Activated CD4-positive, alpha-beta memory T cell treated with anti-CD3 and anti-CD28 coated beads for 36 hours (primary cell): ENCODE results near the gene CABP1. TPM values are rescaled to one million over a fixed set of nuclear protein-coding genes. Genes with fewer than 3 reads are reported as not detected.
"Not testable (repeated sequence)": the region's sequence is repeated elsewhere in the genome, so short reads cannot be mapped to it uniquely, and the experiment has no call there.

ENCODE experiments used
- CTCF ChIA-PET: fragments of 350-600 bp; sonication (Branson Sonifier 250); formaldehyde crosslinking; loops from one replicate; lab custom pipeline; 2021; ENCODE audit warnings: antibody characterized with exemption, inconsistent platforms; lab: Charles Lee
- POLR2A ChIA-PET: fragments of 350-600 bp; sonication (Branson Sonifier 250); formaldehyde crosslinking; loops from one replicate; lab custom pipeline; 2021; ENCODE audit warnings: antibody characterized with exemption; lab: Charles Lee
- DNase-seq: peaks from one replicate; pipeline ENCODE4 v3.0.0-alpha.2; 2020
- H3K27ac Mint-ChIP-seq: one replicate; pipeline ENCODE4 v1.8.0; 2021; ENCODE audit warnings: mixed read lengths
- H3K27me3 Mint-ChIP-seq: one replicate; pipeline ENCODE4 v1.8.0; 2021; ENCODE audit warnings: mixed read lengths
- H3K36me3 Mint-ChIP-seq: one replicate; pipeline ENCODE4 v1.8.0; 2021; ENCODE audit warnings: mixed read lengths
- H3K4me1 Mint-ChIP-seq: one replicate; pipeline ENCODE4 v1.8.0; 2021; ENCODE audit warnings: low read depth, mixed read lengths
- H3K4me3 Mint-ChIP-seq: one replicate; pipeline ENCODE4 v1.8.0; 2021; ENCODE audit warnings: mild to moderate bottlenecking, mixed read lengths
- H3K9me3 Mint-ChIP-seq: one replicate; pipeline ENCODE4 v1.8.0; 2021; ENCODE audit warnings: mixed read lengths
- intact Hi-C: fragments of 100-400 bp; cut with micrococcal nuclease; formaldehyde crosslinking; loops from one replicate; pipeline ENCODE4 v1.15.1; 2023
- total RNA-seq, 2 experiments: library from RNA; stranded (reverse); gene quantifications; one replicate each; pipeline ENCODE4 v1.2.3, GENCODE V29; 2021

The CABP1 gene
- total RNA-seq: under 1 TPM; 0.24 to 0.29 TPM

DNA sequence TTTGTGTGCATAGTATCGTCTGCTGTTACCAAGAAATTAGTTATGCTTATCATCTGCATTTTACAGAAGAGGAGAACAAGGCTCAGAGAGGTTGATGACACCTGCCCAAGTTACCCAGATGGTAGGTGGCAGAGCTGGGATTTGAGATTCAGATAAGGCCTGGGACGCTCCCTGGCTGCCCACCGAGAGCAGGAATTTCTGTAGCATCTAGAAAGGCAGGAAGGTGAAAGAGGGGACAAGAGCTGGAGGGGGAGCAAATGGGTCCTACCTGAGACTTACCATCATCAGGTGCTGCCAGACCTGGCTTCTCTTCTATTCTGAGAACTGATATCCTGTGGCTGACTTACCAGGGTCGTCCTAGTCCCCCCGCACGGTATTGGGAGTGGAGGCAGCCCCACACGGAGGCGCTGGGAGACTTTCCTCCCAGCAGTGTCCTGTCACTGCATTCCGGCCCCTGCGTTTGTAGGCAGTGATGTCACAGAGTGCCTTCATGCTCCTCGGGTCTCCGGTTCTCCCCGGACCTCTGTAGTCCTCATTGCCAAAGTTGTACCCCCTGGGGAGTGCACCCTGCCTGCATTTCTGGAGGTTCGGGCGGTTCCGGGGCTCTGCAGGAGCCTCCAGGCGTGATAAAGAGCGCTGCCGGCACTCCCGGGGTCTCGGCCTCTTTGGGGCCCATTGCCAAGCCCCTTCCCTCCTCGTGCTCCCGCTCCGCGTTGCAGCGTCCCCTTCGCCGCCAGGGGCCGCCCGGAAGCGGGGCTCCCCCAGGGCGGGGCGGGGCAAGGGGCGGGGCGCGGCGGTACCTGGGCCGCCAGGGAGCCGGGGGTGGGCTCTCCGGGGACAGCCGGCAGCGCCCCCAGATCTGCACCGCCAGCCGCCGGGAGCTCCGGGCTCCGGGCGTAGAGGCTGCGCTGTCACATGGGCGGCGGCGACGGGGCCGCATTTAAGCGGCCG is at the start of gene CABP1:
Gene CABP1, plus strand, starts transcription at position 856 of the 951 bp plus-strand sequence. Its CDS starts 60 bp downstream, at position 916.
- H3K4me1 Mint-ChIP-seq: peaks cover 6% of the 10 kb centered on the region

GRCh38 chr12:120590741-120591407 is 49.6 kb upstream of the CABP1 start:
- no peak for DNase-seq
- ChIA-PET CTCF (interaction anchor here (1.1 kb wide), 1 partner anchor 59 kb away, joined by 4 read pairs; no protein-coding TSS in a partner anchor), POLR2A (no interaction called here)
- no peaks in the 10 kb centered on the region for H3K4me1 Mint-ChIP-seq
- intact Hi-C loops: no loop called here
- H3K27ac Mint-ChIP-seq: no peak overlapping the region
- no peaks in the 10 kb centered on the region for H3K27me3 Mint-ChIP-seq
- H3K9me3 Mint-ChIP-seq: no peaks in the 10 kb centered on the region
- no peak overlapping the region for H3K4me3 Mint-ChIP-seq
- no peaks in the 10 kb centered on the region for H3K36me3 Mint-ChIP-seq

More for the DNA sequence above, at the start of gene CABP1:
- Mint-ChIP-seq H3K27me3 (peaks cover 40% of the 10 kb centered on the region), H3K9me3 (no peaks in the 10 kb centered on the region), H3K36me3 (no peaks in the 10 kb centered on the region), H3K27ac (no peak within 1 kb of the TSS), H3K4me3 (peak within 1 kb of the TSS; percentile 57)
- POLR2A ChIA-PET: interaction anchor here (0.7 to 0.8 kb wide), 2 partner anchors 47 to 71 kb away, joined by 3 read pairs; partner anchors contain the start of genes MLEC and UNC119B
- DNase-seq: peak; percentile 60
- intact Hi-C loops: no loop called here
- CTCF ChIA-PET: interaction anchor here (0.6 to 1.6 kb wide), 6 partner anchors 9 to 353 kb away, joined by 3 to 11 read pairs (median 4); partner anchors contain the start of gene POP5

DNA sequence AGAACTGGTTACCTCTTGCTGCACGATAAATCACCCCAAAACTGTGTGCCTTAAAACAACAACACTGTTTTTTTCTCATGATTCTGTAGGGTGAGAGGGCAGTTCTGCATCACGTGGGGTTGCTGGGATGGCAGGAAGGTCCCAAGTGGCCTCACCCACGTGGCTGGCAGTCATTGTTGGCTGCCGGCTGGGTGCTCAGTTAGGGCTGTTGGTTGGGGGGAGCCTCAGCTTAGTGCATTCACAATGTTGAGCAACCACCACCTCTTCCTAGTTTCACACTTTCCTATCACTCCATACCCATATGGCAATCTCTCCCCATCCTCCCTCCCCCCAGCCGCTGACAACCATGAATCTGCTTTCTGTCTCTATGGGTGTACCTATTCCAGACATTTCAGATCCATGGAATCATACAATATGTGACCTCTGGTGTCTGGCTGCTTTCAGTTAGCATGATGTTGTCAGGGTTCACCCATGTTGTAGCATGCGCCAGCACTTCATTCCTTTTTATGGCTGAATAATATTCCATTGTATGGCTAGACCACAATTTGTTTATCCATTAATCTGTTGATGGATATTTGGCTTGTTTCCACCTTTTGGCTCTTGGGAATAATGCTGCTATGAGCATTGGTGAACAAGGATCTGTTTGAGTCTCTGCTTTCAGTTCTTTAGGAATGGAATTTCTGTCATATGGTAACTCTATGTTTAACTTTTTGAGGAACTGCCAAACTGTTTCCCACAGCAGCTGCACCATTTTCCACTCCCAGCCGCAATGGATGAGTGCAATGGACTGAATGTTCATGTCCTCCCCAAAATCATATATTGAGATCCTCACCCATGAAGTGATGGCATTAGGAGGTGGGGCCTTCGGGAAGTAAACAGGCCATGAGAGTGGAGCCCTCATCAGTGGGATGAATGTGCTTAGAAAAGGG is 48.0 kb upstream of the CABP1 start:
- CTCF ChIA-PET: interaction anchor here (1.1 kb wide), 1 partner anchor 57 kb away, joined by 4 read pairs; no protein-coding TSS in a partner anchor
- H3K36me3 Mint-ChIP-seq: no peaks in the 10 kb centered on the region
- no peak overlapping the region for H3K4me3 Mint-ChIP-seq
- no peaks in the 10 kb centered on the region for H3K4me1 Mint-ChIP-seq
- no peaks in the 10 kb centered on the region for H3K9me3 Mint-ChIP-seq
- H3K27ac Mint-ChIP-seq: no peak overlapping the region
- DNase-seq: no peak
- intact Hi-C loops: no loop called here
- H3K27me3 Mint-ChIP-seq: no peaks in the 10 kb centered on the region
- POLR2A ChIA-PET: no interaction called here

GRCh38 chr12:120596901-120597300 is 43.5 kb upstream of the CABP1 start:
- peaks cover 11% of the 10 kb centered on the region for H3K27me3 Mint-ChIP-seq
- H3K4me3 Mint-ChIP-seq: no peak overlapping the region
- H3K9me3 Mint-ChIP-seq: no peaks in the 10 kb centered on the region
- intact Hi-C loops: no loop called here
- DNase-seq: no peak
- no peaks in the 10 kb centered on the region for H3K4me1 Mint-ChIP-seq
- no peak overlapping the region for H3K27ac Mint-ChIP-seq
- POLR2A ChIA-PET: no interaction called here
- CTCF ChIA-PET: interaction anchor here (1.0 kb wide), 1 partner anchor 52 kb away, joined by 4 read pairs; no protein-coding TSS in a partner anchor
- H3K36me3 Mint-ChIP-seq: no peaks in the 10 kb centered on the region

DNA sequence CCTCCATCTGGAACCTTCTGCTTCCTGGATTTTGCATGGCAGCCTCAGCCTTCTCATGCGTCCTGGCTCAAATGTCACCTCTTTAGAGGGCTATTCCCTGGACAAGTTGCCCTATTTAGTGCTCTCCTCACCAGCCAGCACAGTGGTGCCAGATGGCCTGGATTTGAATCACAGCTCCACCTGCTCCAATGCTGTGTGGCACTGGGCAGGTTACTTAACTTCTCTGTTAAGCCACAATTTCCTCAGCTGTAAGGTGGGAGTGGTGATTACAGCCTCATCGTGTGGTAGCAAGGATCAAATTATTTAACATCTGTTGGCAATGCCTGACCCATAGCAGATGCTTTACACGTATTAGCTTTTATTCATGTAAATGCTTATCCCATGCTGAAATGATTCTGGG is 42.6 kb upstream of the CABP1 start:
- Mint-ChIP-seq H3K4me1 (no peaks in the 10 kb centered on the region), H3K9me3 (no peaks in the 10 kb centered on the region), H3K27ac (no peak overlapping the region), H3K27me3 (peaks cover 13% of the 10 kb centered on the region), H3K4me3 (no peak overlapping the region), H3K36me3 (no peaks in the 10 kb centered on the region)
- DNase-seq: no peak
- POLR2A ChIA-PET: no interaction called here
- CTCF ChIA-PET: interaction anchor here (1.0 kb wide), 1 partner anchor 51 kb away, joined by 4 read pairs; no protein-coding TSS in a partner anchor
- intact Hi-C loops: no loop called here

DNA sequence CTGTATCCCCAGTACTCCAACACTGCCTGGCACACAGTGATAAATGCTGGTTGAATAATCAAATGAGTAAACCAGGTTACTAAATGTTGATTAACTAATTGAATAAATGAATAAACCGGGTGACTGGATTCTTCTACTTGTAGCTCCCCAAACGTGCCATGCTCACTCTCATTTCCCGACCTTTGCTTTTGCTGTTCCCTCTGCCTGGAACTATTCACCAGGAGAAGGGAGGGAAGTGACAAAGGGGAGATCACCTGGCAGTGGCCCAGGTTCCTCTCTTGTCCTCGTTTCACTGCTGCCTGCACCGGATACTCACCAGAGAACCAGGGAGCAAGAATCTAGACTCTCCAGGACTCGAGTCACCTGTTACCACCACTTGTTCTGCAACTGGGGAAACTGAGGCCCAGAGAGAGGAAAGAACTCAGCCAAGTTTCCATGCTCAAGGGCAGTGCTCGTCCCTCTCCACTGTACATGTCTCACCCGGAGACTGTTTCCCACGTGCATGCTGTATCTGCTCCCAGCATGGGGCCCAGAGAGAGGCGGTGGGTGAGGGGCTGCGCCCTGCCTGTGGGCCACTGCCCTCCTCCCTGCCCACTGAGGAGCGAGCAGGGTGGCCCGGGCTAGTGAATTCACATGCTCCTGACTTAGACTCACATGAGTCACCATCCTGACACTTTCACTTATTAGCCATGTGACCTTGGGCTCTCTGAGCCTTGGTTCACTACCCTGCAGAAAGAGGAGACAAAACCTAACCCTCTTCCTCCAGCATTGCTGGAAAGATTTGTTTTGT is 41.6 kb upstream of the CABP1 start:
- ChIA-PET POLR2A (no interaction called here), CTCF (no interaction called here)
- H3K9me3 Mint-ChIP-seq: no peaks in the 10 kb centered on the region

GRCh38 chr12:120599672-120600552 is 40.5 kb upstream of the CABP1 start:
- ChIA-PET CTCF (no interaction called here), POLR2A (no interaction called here)
- no peaks in the 10 kb centered on the region for H3K36me3 Mint-ChIP-seq
- no peaks in the 10 kb centered on the region for H3K9me3 Mint-ChIP-seq
- no peaks in the 10 kb centered on the region for H3K4me1 Mint-ChIP-seq
- DNase-seq: no peak
- intact Hi-C loops: no loop called here
- no peak overlapping the region for H3K27ac Mint-ChIP-seq
- H3K4me3 Mint-ChIP-seq: no peak overlapping the region
- peaks cover 13% of the 10 kb centered on the region for H3K27me3 Mint-ChIP-seq

More for the DNA sequence above, 41.6 kb upstream of the CABP1 start:
- no peaks in the 10 kb centered on the region for H3K4me1 Mint-ChIP-seq
- intact Hi-C loops: no loop called here
- H3K4me3 Mint-ChIP-seq: no peak overlapping the region
- H3K36me3 Mint-ChIP-seq: no peaks in the 10 kb centered on the region
- DNase-seq: no peak
- peaks cover 13% of the 10 kb centered on the region for H3K27me3 Mint-ChIP-seq
- no peak overlapping the region for H3K27ac Mint-ChIP-seq

DNA sequence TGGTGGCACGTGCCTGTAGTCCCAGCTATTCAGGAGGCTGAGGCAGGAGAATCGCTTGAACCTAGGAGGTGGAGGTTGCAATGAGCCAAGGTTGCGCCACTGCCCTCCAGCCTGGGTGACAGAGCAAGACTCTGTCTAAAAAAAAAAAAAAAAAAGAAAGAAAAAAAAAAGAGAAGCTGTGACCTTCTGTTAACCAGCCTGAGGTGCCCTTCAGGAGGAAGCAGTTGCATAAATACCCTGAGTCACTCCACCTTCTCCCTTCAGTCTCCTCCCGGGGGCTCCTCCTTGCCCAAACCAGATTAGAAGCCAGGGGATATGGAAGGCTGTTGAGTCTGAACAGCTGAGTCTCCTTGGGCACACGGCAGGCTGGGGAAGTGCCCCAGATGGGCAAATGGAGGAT is 38.0 kb upstream of the CABP1 start:
- H3K36me3 Mint-ChIP-seq, POLR2A ChIA-PET, H3K4me1 Mint-ChIP-seq, H3K4me3 Mint-ChIP-seq, DNase-seq, H3K27ac Mint-ChIP-seq, intact Hi-C loops, H3K9me3 Mint-ChIP-seq: not testable (repeated sequence)
- H3K27me3 Mint-ChIP-seq: peaks cover 13% of the 10 kb centered on the region
- CTCF ChIA-PET: interaction anchor here (1.3 kb wide), 1 partner anchor 46 kb away, joined by 6 read pairs; no protein-coding TSS in a partner anchor

- ChIA-PET POLR2A (interaction anchor here (0.6 kb wide), 1 partner anchor 155 kb away, joined by 3 read pairs; no protein-coding TSS in a partner anchor), CTCF (no interaction called here)
- Mint-ChIP-seq H3K9me3 (no peaks in the 10 kb centered on the region), H3K36me3 (no peaks in the 10 kb centered on the region), H3K4me3 (no peak overlapping the region), H3K4me1 (peaks cover 13% of the 10 kb centered on the region), H3K27ac (no peak overlapping the region), H3K27me3 (no peaks in the 10 kb centered on the region)
- intact Hi-C loops: no loop called here
- no peak for DNase-seq
Observed at GRCh38 chr12:120610560-120610959, 29.9 kb upstream of the CABP1 start.

GRCh38 chr12:120611534-120611933 is 28.9 kb upstream of the CABP1 start:
- H3K36me3 Mint-ChIP-seq, H3K27ac Mint-ChIP-seq, H3K9me3 Mint-ChIP-seq, intact Hi-C loops, H3K27me3 Mint-ChIP-seq, DNase-seq, CTCF ChIA-PET, POLR2A ChIA-PET, H3K4me3 Mint-ChIP-seq: not testable (repeated sequence)
- peaks cover 13% of the 10 kb centered on the region for H3K4me1 Mint-ChIP-seq
